ENCODE measurements around the gene RESF1. TPM values are rescaled to one million over a fixed set of nuclear protein-coding genes. Genes with fewer than 3 reads are reported as not detected.

RESF1 gene
- polyA plus RNA-seq, 10 donors = 17.7 to 31.4 (median 29.0) TPM

- no peak for DNase-seq
These were observed 43.8 kb downstream of the RESF1 start for GRCh38 chr12:32002848-32003493.

- no peak for DNase-seq
These were observed 44.4 kb downstream of the RESF1 start for GRCh38 chr12:32003654-32004053.

- DNase-seq = no peak
These were observed 46.4 kb downstream of the RESF1 start for GRCh38 chr12:32005496-32006125.

Other genes starting within 250 kb of the RESF1 start
- 10 to 100 TPM in 6 of 10 donors, 1 to 10 TPM in 4; 8.3 to 13.1 (median 10.4) TPM for gene AMN1, start 230.4 kb upstream of the RESF1 start, polyA plus RNA-seq (ENCODE audit: insufficient read length in 10 of 10)
- 10 to 100 TPM in 7 of 10 donors, 1 to 10 TPM in 3; 6.7 to 13.0 (median 10.9) TPM for gene BICD1, start 147.4 kb downstream of the RESF1 start, polyA plus RNA-seq (ENCODE audit: insufficient read length in 10 of 10)

Measured in muscle of back (tissue), 11 donors.